VCaP (cell line): ENCODE results near the gene PCDHGA11.
"Not testable (repeated sequence)": the region's sequence is repeated elsewhere in the genome, so short reads cannot be mapped to it uniquely, and the experiment has no call there.

Source experiments
- H3K27ac ChIP-seq: fragments of 450-650 bp; 2 replicates; pipeline ENCODE4 v1.5.1; 2017
- CTCF ChIP-seq: fragments of 450-650 bp; conservative IDR thresholded peaks from 2 replicates; pipeline ENCODE4 v1.5.1; 2017; ENCODE audit warnings: mild to moderate bottlenecking, moderate library complexity

PCDHGA11 gene

GRCh38 chr5:141398608-141399007 lies 22.2 kb upstream of the PCDHGA11 start:
- H3K27ac ChIP-seq, result no peak overlapping the region
- TF ChIP-seq CTCF, result no peak

GRCh38 chr5:141399555-141400258 lies 21.1 kb upstream of the PCDHGA11 start:
- no peak overlapping the region for H3K27ac ChIP-seq
- no peak for TF ChIP-seq CTCF

- no peak within 1 kb of the TSS for H3K27ac ChIP-seq
- TF ChIP-seq CTCF, result peak; percentile 63
Observed at GRCh38 chr5:141402553-141403243, 18.2 kb upstream of the PCDHGA11 start, which contains the start of gene PCDHGA9. TSS of gene PCDHGA9 (plus strand) at chr5:141402778. CDS start at chr5:141402953, 175 bp downstream.

- H3K27ac ChIP-seq, result no peak overlapping the region
- TF ChIP-seq CTCF, result no peak
Observed at GRCh38 chr5:141403387-141403786, 17.5 kb upstream of the PCDHGA11 start.

GRCh38 chr5:141407790-141408505 lies 12.9 kb upstream of the PCDHGA11 start, which contains the start of gene PCDHGB6:
TSS of gene PCDHGB6 (plus strand) at chr5:141408021. CDS start at chr5:141408203, 182 bp downstream.
- H3K27ac ChIP-seq, result not testable (repeated sequence)

GRCh38 chr5:141409598-141410306 lies 11.1 kb upstream of the PCDHGA11 start:
- TF ChIP-seq CTCF, result no peak
- H3K27ac ChIP-seq, result no peak overlapping the region

GRCh38 chr5:141411575-141411974 lies 9.3 kb upstream of the PCDHGA11 start:
- no peak for TF ChIP-seq CTCF
- no peak overlapping the region for H3K27ac ChIP-seq
